Liver (tissue), 3 donors: Measurements from ENCODE around the gene RASL10B.

Experiments used
- FOXA1 ChIP-seq: IDR thresholded peaks from 2 replicates; pipeline ENCODE4 v1.6.1; 2016; ENCODE audit warnings: antibody characterized with exemption
- GABPA ChIP-seq, 2 donors: IDR thresholded peaks in 1 of 2; conservative IDR thresholded peaks in 1 of 2; 2 replicates each; pipeline ENCODE4 v1.6.1; 2016; ENCODE audit warnings: antibody characterized with exemption in 2 of 2, mild to moderate bottlenecking in 1 of 2, moderate library complexity in 1 of 2
- HNF4G ChIP-seq: IDR thresholded peaks from 2 replicates; pipeline ENCODE4 v1.6.1; 2016; ENCODE audit warnings: antibody characterized with exemption
- REST ChIP-seq: IDR thresholded peaks from 2 replicates; pipeline ENCODE4 v1.6.1; 2016; ENCODE audit warnings: antibody characterized with exemption, mild to moderate bottlenecking
- SP1 ChIP-seq: IDR thresholded peaks from 2 replicates; pipeline ENCODE4 v1.6.1; 2018; ENCODE audit warnings: antibody characterized with exemption, mild to moderate bottlenecking
- TAF1 ChIP-seq: conservative IDR thresholded peaks from 2 replicates; pipeline ENCODE4 v1.6.1; 2016; ENCODE audit warnings: antibody characterized with exemption, mild to moderate bottlenecking
- YY1 ChIP-seq: IDR thresholded peaks from 2 replicates; pipeline ENCODE4 v1.6.1; 2016; ENCODE audit warnings: antibody characterized with exemption, mild to moderate bottlenecking
- TF ChIP-seq, protein P1 (sequence below): fragments of 150-350 bp; IDR thresholded peaks from 2 replicates; pipeline ENCODE4 v1.5.1; 2017; ENCODE audit warnings: improper control_type of control experiment, low read depth, low read length; ENCODE audit not compliant: missing input control
- TF ChIP-seq, protein P2 (sequence below): IDR thresholded peaks from 2 replicates; pipeline ENCODE4 v1.6.1; 2016; ENCODE audit warnings: antibody characterized with exemption
- donor health status: healthy.
- donor health status: healthy.

GRCh38 chr17:35716173-35716572 lies 15.3 kb upstream of the RASL10B start:
- TF ChIP-seq, protein P1, sequence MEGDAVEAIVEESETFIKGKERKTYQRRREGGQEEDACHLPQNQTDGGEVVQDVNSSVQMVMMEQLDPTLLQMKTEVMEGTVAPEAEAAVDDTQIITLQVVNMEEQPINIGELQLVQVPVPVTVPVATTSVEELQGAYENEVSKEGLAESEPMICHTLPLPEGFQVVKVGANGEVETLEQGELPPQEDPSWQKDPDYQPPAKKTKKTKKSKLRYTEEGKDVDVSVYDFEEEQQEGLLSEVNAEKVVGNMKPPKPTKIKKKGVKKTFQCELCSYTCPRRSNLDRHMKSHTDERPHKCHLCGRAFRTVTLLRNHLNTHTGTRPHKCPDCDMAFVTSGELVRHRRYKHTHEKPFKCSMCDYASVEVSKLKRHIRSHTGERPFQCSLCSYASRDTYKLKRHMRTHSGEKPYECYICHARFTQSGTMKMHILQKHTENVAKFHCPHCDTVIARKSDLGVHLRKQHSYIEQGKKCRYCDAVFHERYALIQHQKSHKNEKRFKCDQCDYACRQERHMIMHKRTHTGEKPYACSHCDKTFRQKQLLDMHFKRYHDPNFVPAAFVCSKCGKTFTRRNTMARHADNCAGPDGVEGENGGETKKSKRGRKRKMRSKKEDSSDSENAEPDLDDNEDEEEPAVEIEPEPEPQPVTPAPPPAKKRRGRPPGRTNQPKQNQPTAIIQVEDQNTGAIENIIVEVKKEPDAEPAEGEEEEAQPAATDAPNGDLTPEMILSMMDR: no peak
- TF ChIP-seq HNF4G (no peak), TAF1 (no peak), REST (no peak), SP1 (no peak), GABPA (IDR thresholded peaks at IDR 0.05 in 1 of 2, conservative IDR thresholded peaks at IDR 0.05 in 1 of 2) (no peak), FOXA1 (no peak), YY1 (no peak)
- TF ChIP-seq, protein P2, sequence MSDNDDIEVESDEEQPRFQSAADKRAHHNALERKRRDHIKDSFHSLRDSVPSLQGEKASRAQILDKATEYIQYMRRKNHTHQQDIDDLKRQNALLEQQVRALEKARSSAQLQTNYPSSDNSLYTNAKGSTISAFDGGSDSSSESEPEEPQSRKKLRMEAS: no peak
